ENCODE measurements around the gene WSCD2.

The WSCD2 gene

DNA sequence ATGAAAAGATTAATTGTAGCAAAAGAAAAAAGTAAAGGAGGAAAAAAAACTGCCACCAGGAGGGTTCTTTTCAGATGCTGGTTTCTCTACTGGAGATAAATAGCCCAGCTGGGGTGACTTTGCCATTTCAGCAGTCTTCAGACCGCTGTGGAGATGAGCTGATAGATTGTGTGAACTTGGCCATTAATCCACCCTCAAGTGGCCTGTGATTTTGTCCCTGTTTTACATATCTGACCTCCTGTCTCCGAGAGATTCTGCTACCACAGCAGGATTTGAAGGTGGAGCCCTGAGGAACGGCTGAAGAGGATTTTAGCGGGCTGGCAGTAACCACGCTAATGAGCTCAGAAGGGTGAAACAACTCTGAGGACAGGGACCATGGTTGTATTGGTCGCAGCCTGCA lies 72.7 kb downstream of the WSCD2 start:
- TF ChIP-seq ZFX (IDR thresholded peaks at IDR 0.05), result no peak
- TF ChIP-seq, protein P1, sequence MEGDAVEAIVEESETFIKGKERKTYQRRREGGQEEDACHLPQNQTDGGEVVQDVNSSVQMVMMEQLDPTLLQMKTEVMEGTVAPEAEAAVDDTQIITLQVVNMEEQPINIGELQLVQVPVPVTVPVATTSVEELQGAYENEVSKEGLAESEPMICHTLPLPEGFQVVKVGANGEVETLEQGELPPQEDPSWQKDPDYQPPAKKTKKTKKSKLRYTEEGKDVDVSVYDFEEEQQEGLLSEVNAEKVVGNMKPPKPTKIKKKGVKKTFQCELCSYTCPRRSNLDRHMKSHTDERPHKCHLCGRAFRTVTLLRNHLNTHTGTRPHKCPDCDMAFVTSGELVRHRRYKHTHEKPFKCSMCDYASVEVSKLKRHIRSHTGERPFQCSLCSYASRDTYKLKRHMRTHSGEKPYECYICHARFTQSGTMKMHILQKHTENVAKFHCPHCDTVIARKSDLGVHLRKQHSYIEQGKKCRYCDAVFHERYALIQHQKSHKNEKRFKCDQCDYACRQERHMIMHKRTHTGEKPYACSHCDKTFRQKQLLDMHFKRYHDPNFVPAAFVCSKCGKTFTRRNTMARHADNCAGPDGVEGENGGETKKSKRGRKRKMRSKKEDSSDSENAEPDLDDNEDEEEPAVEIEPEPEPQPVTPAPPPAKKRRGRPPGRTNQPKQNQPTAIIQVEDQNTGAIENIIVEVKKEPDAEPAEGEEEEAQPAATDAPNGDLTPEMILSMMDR (conservative IDR thresholded peaks at IDR 0.05), result no peak
- no peak overlapping the region for H3K27ac ChIP-seq

DNA sequence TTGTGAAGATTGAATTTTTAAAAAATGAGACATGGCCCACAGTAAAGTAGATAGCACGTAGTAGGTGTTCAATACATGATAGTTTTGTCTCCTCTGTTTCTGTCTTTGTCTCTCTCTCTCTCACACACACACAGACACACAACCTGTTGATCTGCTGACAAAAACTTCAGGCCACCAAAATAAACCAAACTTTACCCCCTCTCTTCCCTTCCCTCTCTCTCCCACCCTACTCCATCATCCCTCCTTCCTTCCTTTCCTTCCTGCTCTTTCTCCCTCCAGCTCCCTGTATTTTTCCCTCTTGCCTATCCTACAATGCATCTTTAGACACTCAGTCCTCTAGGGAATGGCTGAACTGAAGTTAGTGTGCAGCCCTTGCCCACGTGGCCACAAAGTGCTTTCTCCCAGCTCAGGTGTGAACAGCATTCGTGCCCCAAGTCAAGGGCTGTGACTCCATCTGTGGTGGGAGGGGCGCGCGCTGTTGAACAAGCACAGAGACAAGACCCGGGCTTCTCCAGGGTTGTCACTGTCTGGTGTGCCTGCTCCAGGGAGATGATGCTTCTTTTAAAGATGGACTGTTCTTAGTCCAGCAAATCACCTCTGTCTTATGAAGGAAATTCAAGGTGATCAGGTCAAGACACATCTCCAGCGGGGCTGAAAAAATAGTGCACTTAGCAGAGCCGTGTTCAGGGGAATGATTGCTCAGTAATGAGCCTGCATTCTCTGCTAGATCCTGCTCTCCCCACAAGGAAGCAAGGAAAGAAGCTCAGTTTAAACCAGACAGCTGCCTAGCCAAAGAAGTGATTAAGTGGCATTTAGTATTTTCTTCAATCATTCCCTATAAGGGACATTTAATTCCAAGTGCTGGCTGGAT lies 75.3 kb downstream of the WSCD2 start:
- no peak overlapping the region for H3K27ac ChIP-seq
- TF ChIP-seq, protein P1 (conservative IDR thresholded peaks at IDR 0.05), result no peak
- TF ChIP-seq ZFX (IDR thresholded peaks at IDR 0.05), result no peak

DNA sequence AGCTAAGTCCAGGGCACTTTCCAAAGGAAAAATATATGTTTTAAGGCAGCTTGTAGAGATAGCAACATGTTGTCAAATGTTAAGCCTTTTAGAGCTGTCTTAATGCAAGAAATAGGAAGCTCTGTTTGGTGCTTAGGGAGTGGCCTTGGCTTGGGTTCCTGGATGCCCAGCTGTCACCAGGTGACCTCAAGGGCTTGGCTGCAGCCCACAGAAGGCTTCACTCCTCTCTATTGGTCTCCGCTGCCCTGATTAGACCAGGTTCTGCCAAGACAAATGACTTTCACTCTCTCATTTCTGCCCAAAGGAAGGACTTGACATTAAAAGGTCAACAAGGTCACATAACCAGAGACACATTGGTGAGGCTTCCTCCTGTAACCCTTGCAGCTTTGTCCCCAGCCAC lies 76.8 kb downstream of the WSCD2 start:
- no peak overlapping the region for H3K27ac ChIP-seq
- TF ChIP-seq ZFX (IDR thresholded peaks at IDR 0.05), result no peak

DNA sequence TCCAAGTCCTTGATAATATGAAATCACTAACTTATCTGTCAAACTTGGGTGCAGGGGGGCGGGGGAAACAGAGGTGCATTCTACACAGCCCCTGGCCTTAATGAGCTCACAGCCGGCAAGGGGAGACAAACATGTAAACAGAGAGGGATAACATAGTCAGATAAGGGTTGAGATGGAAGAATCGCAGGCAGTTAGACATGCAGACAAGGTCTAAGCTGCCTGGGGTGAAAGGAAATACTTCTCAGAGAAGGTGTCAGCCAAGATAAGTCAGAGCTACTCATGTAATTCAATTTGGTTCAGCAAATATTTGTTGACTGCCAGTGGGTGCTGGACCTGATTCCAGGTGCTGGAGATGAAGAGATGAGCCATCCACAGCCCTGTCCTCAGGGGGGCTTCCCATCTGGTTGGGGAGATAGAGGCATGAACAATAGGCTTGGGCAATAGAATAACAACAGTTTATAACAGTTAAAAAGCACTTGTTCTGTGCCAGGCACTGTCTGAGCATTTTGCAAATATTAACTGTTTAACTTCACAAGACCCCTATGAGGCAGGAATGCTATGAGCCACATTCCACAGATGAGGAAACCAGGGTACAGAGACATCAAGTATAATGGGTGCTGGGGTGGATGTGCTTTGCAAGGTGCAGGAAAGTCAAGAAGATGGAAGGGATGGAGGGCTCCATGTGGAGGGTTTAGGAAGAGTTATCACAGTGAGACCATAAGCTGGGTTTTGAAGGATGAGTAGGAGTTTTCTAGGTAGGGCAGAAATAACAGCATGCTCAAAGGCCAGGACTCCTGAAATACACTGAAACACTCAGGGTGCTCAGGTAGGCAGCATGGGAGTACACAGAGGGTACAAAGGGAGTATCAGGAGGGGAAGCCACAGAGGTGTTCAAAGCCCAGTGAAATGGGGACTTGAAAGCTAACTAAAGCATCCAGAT lies 79.0 kb downstream of the WSCD2 start:
- no peak overlapping the region for H3K27ac ChIP-seq
- no peak for TF ChIP-seq ZFX (IDR thresholded peaks at IDR 0.05)
- TF ChIP-seq, protein P1 (conservative IDR thresholded peaks at IDR 0.05), result no peak

DNA sequence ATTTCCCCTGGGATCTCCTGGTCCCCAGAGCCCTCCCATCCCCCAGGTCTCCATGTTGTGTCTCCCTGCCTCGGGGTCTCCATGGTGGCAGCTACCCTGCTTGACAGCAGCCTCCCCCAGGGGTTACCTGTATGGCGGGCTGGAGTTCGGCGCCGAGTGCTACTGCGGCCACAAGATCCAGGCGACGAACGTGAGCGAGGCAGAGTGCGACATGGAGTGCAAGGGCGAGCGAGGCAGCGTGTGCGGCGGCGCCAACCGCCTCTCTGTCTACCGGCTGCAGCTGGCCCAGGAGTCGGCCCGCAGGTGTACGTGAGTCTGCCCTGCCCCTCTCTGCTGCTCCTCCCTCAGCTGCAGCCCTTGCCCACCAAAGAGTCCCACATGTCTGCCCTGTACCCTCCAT lies 80.9 kb downstream of the WSCD2 start:
- TF ChIP-seq, protein P1 (conservative IDR thresholded peaks at IDR 0.05), result no peak
- TF ChIP-seq ZFX (IDR thresholded peaks at IDR 0.05), result no peak

DNA sequence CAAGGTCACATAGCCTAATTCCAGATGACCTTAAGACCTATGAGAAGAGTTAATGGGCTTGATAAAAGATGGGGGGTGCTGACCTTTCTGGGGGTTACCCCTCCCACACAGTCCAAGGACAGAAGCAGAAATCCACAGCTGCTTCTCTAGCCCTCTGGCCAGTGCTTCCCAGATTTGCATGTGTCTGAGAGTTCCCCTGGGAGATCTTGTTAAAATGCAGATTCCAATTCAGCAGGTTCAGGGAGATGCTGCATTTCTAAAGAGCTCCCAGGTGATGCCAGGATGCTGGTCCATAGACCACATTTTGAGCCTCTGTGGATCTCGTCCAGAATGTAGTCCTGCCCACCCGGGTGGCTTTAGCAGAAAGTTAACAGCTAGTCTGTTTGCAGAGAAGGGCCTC lies 82.1 kb downstream of the WSCD2 start:
- H3K27ac ChIP-seq, result no peak overlapping the region

More for the DNA sequence above, 80.9 kb downstream of the WSCD2 start:
- no peak overlapping the region for H3K27ac ChIP-seq

DNA sequence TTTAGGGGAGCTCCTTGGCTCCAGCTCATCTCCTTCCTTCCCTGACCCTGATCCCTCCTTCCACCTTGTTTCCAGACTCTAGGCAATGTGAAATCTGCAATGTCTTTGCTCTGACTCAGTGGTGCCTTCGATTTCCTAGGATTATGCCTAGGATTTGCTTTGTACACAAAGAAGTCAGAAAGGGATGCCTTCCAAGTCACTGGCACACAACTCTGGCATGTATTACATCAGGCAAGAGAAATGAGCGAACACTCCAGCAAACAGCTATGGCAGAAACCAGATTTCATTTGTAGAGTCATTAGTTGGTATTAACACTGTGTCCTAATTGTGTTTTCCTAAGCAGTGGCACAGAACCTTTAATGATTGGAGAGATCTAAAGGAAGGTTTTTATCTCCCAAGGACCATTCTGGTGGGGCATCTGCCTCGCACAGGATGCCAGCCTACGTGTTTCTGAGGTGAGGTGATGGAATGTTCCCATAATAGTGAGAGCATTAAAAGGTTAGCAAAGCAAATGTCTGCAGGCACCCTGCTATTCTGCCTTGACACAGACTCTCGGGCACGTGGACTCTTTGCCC lies 84.9 kb downstream of the WSCD2 start:
- TF ChIP-seq, protein P1 (conservative IDR thresholded peaks at IDR 0.05), result no peak
- no peak for TF ChIP-seq ZFX (IDR thresholded peaks at IDR 0.05)
- no peak overlapping the region for H3K27ac ChIP-seq

More for the DNA sequence above, 82.1 kb downstream of the WSCD2 start:
- TF ChIP-seq, protein P1 (conservative IDR thresholded peaks at IDR 0.05), result no peak
- no peak for TF ChIP-seq ZFX (IDR thresholded peaks at IDR 0.05)

All from C4-2B (cell line).